NCI-H69 (cell line): ENCODE data around the gene RPL38.

ENCODE experiments used
- DNase-seq: peaks from one replicate; lab custom pipeline; 2025; lab: John Stamatoyannopoulos, UW

The RPL38 gene

GRCh38 chr17:74211141-74211911 lies 7.8 kb downstream of the RPL38 start:
- no peak for DNase-seq

- no peak for DNase-seq
These were observed 8.4 kb downstream of the RPL38 start for GRCh38 chr17:74211912-74212208.

- DNase-seq = no peak
These were observed 8.9 kb downstream of the RPL38 start for GRCh38 chr17:74212209-74212912.

DNA sequence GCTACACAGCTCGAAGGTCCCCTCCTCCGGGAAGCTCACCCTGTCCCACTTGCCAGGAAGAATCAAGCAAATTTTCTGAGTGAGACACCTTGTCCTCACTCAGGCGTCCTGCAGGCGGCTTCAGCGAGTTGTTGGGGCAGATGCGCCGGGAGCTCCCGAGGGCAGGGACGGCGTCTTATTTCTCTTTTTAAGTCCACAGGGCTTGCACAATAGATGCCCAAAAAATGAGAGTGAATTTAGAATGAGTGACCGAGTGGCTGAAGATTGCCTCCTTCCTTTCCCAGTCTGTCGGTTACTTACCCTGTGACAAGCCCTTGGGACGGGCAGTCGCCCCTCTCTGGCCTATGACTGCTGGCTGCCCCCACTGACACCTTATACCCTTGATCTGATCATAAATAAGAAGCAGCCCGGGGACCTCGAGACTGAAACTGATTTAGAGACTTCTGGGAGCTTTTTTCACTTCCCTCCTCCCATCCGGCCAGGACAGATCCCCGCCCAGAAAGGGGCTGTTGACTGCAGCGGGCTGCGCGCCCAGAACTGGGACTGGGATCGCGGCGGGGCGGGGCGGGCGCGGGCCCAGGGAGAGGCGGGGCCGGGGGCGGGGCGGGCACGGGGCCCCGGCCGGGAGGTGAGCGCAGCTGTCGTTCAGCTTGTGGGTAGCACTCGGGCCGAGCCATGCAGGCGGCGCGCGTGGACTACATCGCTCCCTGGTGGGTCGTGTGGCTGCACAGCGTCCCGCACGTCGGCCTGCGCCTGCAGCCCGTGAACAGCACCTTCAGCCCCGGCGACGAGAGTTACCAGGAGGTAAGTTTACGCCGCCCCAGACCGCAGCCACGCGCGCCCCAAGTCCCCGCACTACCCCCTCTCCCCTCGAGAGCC lies 9.7 kb downstream of the RPL38 start, which contains the start of gene TTYH2:
Gene TTYH2, plus strand, starts transcription at position 659 of the 879 bp plus-strand sequence. Its CDS starts 17 bp downstream, at position 676.
- DNase-seq = peak; percentile 91

- peak; percentile 45 for DNase-seq
These were observed 10.4 kb downstream of the RPL38 start for GRCh38 chr17:74213861-74214391.

DNA sequence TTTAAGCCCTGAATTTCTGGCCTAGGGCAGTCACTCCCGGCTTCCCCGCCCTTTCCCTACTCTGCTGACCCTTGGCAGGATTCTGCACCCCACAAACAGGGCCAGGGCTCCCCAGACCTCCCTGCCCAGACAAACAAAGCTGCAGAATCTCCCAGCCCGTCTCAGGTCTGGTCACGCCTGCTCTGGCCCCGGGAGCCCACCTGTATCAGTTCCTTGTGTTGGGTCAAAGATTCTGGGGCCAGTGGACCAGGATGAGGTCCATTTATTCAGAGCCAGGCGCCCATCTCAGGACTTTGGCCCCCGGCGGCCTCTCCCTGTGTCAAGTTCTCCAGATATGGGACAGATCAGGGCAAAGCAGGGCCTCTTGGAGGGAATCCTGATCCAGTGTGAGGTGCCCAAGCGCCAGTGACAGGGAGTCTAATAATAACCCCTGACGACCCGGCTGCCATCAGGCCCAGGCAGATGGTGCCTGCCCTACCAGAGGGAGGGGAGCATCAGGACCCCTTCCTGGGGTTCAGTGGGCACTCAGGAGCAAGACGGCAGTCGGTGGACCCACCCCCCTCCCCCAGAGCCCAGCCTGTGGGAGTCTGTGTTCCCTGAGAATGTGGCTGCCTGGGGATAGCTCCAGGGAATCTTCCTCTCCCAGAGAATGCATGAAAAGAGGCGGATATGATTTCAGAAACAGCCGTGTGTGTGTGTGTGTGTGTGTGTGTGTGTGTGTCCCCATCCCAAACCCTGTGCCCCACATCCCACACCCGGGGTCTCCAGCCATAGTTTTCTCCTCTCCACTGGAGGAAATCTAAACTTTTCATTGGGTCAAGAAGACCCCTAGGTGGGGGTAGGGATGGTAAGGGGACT lies 11.2 kb downstream of the RPL38 start:
- DNase-seq = no peak

- DNase-seq = no peak
These were observed 11.9 kb downstream of the RPL38 start for GRCh38 chr17:74215342-74215727.

GRCh38 chr17:74216505-74216904 lies 13.0 kb downstream of the RPL38 start:
- DNase-seq = no peak

DNA sequence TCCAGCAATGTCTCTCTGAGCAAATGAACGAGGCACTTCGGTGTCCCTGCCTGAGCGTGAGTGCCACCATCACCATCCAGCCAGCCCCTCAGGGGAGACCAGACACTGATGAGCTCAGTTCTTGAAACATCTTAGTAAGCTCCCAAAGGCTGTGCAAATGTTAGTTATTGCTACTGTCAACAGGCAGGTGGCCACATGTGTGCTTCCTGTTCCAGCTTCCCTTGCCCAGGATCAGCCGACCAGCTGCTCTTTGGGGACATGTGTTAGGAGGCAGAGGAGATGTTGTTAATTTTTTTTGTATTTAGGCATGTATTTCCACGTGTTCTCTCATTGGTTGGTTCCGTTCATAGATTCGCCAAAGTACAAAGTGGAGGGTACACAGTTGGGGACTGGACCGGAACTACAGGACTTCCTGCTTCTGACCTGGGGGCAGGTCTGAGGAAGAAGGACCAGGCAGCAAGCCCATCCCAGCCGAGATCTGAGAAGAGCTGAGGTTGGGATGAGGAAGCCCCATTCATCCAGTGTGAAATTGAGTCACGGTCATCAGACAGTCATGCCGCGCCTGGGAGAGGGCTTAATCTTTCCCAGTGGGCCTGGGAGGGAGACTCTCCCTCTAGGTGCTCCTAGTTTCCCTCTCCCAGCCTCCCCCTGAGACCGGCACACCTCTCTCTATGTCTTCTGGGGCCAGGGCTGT lies 13.7 kb downstream of the RPL38 start:
- DNase-seq = peak; percentile 67

- DNase-seq = peak; percentile 74
These were observed 14.4 kb downstream of the RPL38 start for GRCh38 chr17:74217888-74218287.

DNA sequence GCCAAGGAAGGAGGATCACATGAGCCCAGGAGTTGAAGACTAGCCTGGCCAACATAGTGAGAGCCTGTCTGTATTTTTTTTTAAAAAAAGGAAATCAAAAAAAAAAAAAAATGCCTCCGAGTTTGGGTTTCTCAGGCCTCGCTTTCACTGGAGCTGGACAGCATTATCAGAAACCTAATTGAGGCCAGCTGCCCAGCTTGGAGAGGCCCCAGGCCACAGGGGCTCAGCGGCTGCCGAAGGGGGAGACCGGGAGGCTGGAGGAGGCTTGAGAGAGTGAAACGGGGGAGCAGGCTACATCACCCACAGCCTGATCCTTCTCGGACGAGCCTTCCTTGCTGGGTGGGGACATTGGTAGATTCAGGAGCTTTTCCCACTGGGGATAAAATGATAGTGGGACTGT lies 15.0 kb downstream of the RPL38 start:
- DNase-seq = no peak

DNA sequence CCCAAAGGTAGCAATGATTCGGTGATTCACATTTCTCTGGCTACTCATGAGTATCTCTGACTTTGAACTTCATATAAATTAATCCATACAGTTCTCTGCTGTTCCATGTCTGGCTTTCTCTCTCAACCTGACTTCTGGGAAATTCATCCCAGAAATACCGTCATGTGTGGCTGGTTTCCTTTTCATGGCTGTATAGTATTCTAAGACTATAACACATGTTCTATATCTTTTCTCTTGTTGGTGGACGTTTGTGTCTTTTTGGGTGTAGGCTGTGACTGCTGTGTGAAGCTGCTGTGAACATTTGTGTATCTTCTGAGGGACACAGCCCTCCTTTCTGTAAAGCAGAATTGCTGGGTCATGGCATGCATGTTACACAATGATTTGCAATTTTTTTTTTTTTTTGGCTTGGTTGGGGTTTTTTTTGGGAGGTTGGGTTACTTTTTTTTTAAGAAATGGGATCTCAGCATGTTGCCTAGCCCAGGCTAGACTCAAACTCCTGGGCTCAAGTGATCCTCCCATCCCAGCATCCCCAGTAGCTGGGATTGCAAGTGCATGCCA lies 16.2 kb downstream of the RPL38 start:
- no peak for DNase-seq

DNA sequence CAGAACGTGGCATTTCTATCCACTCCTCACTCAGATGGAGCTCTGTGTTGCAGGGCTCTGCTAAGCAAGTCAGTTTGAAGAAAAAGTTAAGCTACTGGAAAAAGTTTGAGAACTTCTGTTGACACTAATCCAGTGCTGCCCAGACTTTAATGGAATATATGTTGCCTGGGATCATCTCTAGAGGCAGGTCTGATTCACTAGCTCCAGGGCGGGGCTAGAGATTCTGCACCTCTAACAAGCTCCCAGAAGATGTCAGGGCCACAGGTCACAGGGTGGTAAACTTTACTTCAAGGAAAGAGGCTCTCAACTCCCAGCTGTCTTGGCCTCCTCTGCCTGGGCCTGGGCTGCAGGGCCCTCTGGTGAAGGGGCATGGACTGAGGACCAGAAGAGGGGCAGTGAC lies 16.7 kb downstream of the RPL38 start:
- DNase-seq = no peak

DNA sequence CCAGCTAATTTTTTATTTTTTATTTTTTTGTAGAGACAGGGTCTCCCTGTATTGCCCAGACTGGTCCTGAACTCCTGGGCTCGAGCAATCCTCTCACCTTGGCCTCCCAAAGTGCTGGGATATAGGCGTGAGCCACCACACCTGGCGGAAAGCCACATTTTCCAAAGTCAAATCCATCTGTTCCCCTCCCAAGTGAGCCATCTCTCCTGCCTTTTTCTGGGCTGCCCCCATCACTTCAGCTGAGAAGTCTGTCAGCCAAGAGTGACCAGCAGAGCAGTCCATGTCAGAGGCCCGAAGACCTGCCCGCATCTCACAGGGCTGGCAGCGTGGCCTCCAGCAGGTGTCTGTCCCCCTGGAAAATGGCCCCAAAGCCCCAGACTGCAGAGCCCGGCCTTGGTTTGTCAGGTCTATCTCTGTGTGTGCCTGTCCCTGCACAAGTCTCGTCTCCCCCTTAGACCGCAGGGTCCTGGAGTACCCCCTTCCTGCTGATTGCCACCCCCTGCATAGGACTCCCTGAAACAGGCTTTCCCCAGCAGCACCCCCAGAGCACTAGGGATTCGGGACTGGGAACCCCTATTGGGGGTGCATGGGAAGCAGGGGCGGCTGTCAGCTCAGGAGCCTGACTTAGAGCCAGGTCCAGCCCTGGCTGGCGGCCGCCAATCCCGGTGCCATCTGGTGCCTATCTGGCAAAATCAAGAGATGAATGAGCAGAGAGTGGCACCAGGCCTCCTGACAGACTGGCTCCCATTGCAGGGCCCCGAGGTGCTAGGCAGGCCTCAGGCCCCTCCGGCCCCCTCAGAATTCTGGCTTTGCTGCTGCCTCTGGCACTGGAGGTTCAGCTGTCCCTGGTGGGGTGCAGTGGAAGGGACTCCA lies 17.7 kb downstream of the RPL38 start:
- no peak for DNase-seq

- no peak for DNase-seq
These were observed 18.9 kb downstream of the RPL38 start for GRCh38 chr17:74222399-74222798.

DNA sequence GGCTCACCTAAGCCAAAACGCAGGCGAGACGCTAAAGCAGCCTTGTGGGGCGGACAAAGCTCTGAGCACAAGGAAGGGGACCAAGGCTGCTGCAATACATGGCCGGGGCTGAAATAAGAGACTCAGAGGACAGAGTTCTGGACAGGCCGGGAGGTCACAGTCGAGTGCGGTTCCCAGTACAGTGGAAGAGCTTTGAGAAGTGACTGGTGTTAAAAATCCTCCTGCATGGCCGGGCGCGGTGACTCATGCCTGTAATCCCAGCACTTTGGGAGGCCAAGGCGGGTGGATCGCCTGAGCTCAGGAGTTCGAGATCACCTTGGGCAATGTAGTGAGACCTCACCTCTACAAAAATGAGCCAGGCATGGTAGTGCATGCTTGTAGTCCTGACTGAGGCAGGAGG lies 20.4 kb downstream of the RPL38 start:
- no peak for DNase-seq

GRCh38 chr17:74224959-74225725 lies 21.7 kb downstream of the RPL38 start:
- DNase-seq = no peak

DNA sequence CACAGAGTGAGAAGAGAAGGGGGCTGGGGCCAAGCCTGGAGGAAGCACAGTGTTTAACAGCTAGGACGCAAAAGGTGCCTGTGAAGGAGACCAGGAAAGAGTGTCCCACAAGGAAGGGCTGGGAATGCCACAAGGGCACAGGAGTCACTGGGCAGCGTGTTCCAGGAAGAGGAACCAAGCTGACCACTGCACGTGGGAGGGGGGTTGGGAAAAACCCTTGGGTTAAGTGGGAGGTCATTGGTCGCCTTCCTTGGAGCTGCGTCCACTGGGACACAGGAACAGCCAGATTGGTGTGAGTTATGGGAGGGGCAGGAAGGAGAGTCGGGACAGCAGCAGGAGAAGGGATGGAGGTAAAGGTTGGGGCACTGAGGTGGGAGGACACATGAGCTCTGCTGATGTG lies 22.8 kb downstream of the RPL38 start:
- DNase-seq = no peak
